A673 (cell line): ENCODE results near the gene PLAC9.

Experiments used
- EZH2 ChIP-seq: fragments of 200-600 bp; sonication (generic); IDR thresholded peaks from 2 replicates; pipeline ENCODE4 v1.6.1; 2017; ENCODE audit warnings: borderline replicate concordance, low read depth, mild to moderate bottlenecking, mixed read lengths, antibody characterized with exemption, low read length; ENCODE audit not compliant: poor library complexity, severe bottlenecking
- TF ChIP-seq, protein P1 (sequence below): fragments of 300-800, 200-600 bp; sonication (generic); conservative IDR thresholded peaks from 2 replicates; pipeline ENCODE4 v1.5.1; 2017; ENCODE audit warnings: low read depth, mild to moderate bottlenecking, antibody characterized with exemption, low read length, moderate library complexity, mixed read lengths

GRCh38 chr10:80139265-80139664, 6.7 kb downstream of the PLAC9 start:
- TF ChIP-seq, protein P1, sequence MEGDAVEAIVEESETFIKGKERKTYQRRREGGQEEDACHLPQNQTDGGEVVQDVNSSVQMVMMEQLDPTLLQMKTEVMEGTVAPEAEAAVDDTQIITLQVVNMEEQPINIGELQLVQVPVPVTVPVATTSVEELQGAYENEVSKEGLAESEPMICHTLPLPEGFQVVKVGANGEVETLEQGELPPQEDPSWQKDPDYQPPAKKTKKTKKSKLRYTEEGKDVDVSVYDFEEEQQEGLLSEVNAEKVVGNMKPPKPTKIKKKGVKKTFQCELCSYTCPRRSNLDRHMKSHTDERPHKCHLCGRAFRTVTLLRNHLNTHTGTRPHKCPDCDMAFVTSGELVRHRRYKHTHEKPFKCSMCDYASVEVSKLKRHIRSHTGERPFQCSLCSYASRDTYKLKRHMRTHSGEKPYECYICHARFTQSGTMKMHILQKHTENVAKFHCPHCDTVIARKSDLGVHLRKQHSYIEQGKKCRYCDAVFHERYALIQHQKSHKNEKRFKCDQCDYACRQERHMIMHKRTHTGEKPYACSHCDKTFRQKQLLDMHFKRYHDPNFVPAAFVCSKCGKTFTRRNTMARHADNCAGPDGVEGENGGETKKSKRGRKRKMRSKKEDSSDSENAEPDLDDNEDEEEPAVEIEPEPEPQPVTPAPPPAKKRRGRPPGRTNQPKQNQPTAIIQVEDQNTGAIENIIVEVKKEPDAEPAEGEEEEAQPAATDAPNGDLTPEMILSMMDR = no peak
- no peak for TF ChIP-seq EZH2
